ENCODE data around the gene C11orf42.

Gene C11orf42

DNA sequence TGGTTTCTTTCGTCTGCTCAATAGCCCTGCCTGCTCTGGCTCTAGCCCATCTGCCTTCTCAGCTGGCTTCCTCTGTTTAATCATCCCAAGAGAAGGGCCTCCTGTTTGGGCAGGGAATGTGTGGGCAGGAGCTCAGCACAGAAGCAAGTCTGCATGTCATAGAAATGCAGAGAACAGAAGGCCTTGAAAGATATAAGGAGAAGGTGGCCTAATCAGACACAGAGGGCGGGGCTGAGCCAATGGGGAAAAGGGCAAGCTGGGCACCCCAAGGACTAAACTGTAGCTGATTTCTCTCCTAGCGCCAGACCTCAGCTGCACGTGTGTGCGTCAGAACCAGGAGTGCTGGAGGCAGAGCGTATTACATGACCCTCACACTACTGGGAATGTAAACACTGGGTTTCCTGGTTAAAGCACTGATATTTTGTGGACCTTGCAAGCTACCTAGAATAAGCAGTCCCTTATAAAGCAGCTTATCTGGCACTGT is 46.7 kb downstream of the C11orf42 start:
- no peak for DNase-seq (ENCODE audit: low read depth in 4 of 4, low spot score in 1 of 4)

DNA sequence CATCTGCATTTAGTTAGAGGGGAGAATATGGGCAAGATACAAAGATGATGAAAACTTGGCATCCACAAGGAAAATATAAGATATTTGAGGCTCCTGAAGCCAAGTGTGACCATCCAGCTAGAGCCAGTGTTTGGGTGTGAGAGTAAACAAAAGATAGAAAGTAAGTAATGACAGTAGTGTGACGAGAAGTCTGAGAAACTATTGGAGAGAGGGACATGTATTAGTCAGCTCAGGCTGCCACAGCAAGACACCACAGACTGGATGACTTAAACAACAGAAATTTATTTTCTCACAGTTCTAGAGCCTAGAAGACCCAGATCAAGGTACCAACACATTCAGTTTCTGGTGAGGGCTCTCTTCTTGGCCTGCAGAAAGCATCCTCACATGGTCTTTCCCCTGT is 47.8 kb downstream of the C11orf42 start:
- DNase-seq (ENCODE audit: low read depth in 4 of 4, low spot score in 1 of 4): no peak

DNA sequence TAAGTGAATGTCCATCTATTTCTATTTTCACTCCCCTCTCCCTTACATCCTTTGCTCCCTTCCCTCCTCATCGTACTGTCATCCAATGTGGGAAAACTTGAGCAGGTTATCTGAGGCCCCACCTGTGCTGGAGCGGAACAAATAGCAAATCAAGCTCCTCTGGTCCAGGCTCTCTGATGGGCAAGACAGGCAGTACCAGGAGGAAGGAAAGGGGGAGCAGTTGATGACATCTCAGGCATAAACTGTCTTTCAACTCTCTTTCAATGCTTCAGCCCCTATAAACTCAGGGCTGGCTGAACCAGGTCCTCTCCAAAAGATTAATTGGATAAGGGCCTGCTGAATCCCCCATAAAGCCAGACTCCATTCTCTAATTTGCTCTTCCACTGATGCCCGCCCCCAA is 52.8 kb downstream of the C11orf42 start:
- no peak for DNase-seq (ENCODE audit: low read depth in 4 of 4, low spot score in 1 of 4)

DNA sequence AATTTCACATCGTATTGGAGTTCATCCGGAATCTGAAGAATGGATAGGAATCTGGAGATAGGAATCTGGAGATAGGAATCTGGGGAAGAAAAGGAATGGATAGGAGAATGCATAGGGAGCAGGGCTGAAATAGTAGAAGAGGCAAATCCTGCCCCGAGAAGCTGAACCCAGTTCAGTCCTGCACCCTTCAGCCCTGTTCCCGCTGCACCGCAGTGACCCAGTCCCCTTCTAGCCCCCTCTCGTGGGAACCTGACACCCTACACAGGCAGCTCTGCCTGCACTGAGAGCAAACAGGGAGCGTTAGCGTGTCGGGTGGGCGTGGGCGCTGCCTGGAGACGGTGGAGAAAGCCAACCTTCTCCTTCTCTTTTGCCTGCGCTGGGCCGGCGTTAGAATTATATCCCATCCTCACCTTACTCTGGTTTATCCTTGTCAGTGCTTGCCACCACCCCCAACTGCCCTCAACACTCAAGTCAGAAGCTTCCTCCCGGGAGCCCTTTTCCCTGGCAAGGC is 53.3 kb downstream of the C11orf42 start:
- no peak for DNase-seq (ENCODE audit: low read depth in 4 of 4, low spot score in 1 of 4)

DNA sequence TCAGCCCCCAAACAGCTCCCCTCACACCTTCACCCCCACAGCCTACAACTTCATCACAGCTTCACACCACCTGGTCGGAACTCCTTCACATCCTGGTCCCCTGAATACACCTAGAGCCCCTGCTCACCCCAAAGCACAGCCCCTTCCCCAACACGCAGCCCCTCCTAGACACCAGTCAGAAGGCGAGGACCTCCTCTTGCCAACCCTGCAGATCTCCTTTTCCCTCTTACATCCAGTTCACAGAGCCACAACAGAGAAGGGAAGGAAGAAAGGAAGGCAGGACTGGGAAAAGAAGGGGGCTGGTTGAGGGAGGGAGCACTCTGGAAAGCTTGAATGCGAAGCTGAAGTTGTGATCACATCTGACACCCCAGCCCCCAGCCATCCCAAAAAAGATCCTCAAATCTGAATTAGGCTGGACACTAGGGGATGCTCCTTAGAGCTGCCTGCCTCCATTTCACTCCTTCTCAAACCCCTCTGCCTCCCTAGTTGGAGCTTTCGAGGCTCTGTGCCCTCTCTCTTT is 54.9 kb downstream of the C11orf42 start:
- no peak for DNase-seq (ENCODE audit: low read depth in 4 of 4, low spot score in 1 of 4)
